Keratinocyte (primary cell): ENCODE measurements around the gene LRRC8D. TPM values are rescaled to one million over a fixed set of nuclear protein-coding genes. Genes with fewer than 3 reads are reported as not detected.

Source experiments
- DNase-seq: peaks from one replicate; pipeline ENCODE4 v3.0.0-alpha.2; 2011; ENCODE audit warnings: low read depth, missing footprints, low spot score
- FAIRE-seq: peaks from 2 replicates; lab custom pipeline; 2011; peaks lifted over from hg19 to GRCh38; lab: Jason Lieb, UNC
- H2AFZ ChIP-seq: 2 replicates; pipeline ENCODE4 v1.6.0; 2012; ENCODE audit warnings: low read length, control low read depth, inconsistent platforms; ENCODE audit not compliant: control insufficient read depth
- H3K27ac ChIP-seq: 2 replicates; pipeline ENCODE4 v1.5.1; 2011; ENCODE audit warnings: low read length; ENCODE audit not compliant: control insufficient read depth, insufficient read depth
- H3K27me3 ChIP-seq: 3 replicates; pipeline ENCODE4 v1.6.0; 2011; ENCODE audit warnings: low read length; ENCODE audit not compliant: control insufficient read depth, insufficient read depth; ENCODE audit errors: extremely low read depth
- H3K36me3 ChIP-seq, 2 experiments: 2 replicates in 1 of 2; 3 replicates in 1 of 2; pipeline ENCODE4 v1.5.1; 2011; ENCODE audit warnings: low read length in 2 of 2, mild to moderate bottlenecking in 1 of 2; ENCODE audit not compliant: control insufficient read depth in 2 of 2, insufficient read depth in 2 of 2; ENCODE audit errors: extremely low read depth in 1 of 2
- H3K4me1 ChIP-seq: 3 replicates; pipeline ENCODE4 v1.5.1; 2011; ENCODE audit warnings: low read length; ENCODE audit not compliant: control insufficient read depth, insufficient read depth; ENCODE audit errors: extremely low read depth
- H3K4me2 ChIP-seq: 3 replicates; pipeline ENCODE4 v1.6.0; 2011; ENCODE audit warnings: low read depth, low read length; ENCODE audit not compliant: control insufficient read depth, insufficient read depth; ENCODE audit errors: extremely low read depth
- H3K4me3 ChIP-seq, 3 experiments: fragments of 200-600 bp in 1 of 3; sonication (generic) in 1 of 3; 2 replicates in 2 of 3; 3 replicates in 1 of 3; pipeline ENCODE4 v1.5.1; 2011 to 2016; ENCODE audit warnings: low read length in 3 of 3, mild to moderate bottlenecking in 3 of 3, control low read depth in 2 of 3, inconsistent platforms in 1 of 3, low read depth in 1 of 3, mixed read lengths in 1 of 3, mixed run types in 1 of 3, moderate library complexity in 1 of 3; ENCODE audit not compliant: control insufficient read depth in 2 of 3, insufficient read depth in 2 of 3; ENCODE audit errors: extremely low read depth in 1 of 3
- H3K79me2 ChIP-seq: 2 replicates; pipeline ENCODE4 v1.6.0; 2012; ENCODE audit warnings: low read length; ENCODE audit not compliant: control insufficient read depth, insufficient read depth
- H3K9ac ChIP-seq: 3 replicates; pipeline ENCODE4 v1.6.0; 2011; ENCODE audit warnings: low read length; ENCODE audit not compliant: control insufficient read depth, insufficient read depth; ENCODE audit errors: extremely low read depth
- H3K9me1 ChIP-seq: 3 replicates; pipeline ENCODE4 v1.6.0; 2011; ENCODE audit warnings: low read length; ENCODE audit not compliant: control insufficient read depth, insufficient read depth; ENCODE audit errors: extremely low read depth
- H3K9me3 ChIP-seq: 2 replicates; pipeline ENCODE4 v1.5.1; 2012; ENCODE audit warnings: low read depth, low read length; ENCODE audit not compliant: control insufficient read depth
- H4K20me1 ChIP-seq: 3 replicates; pipeline ENCODE4 v1.6.0; 2011; ENCODE audit warnings: low read length; ENCODE audit not compliant: control insufficient read depth, insufficient read depth; ENCODE audit errors: extremely low read depth
- EZH2 ChIP-seq: IDR thresholded peaks from one replicate; pipeline ENCODE4 v1.6.1; 2012; ENCODE audit warnings: inconsistent platforms, mild to moderate bottlenecking, low read length, moderate library complexity
- dilution Hi-C: fragments of 300-500 bp; cut with MboI; formaldehyde crosslinking; loops from one replicate; pipeline ENCODE4 v1.7.0; 2020; ENCODE audit warnings: low sequenced_read_pairs; ENCODE audit not compliant: extremely low pct_ligation_motif_present
- polyA plus RNA-seq, 5 experiments: library from polyadenylated mRNA; depleted of rRNA in 3 of 5; stranded (reverse) in 3 of 5; stranded (forward) in 1 of 5; unstranded in 1 of 5; fragments of >200 nt; gene quantifications; 1 replicate in 1 of 5; 2 replicates in 3 of 5; 3 replicates in 1 of 5; pipeline versions ENCODE4 v1.2.1 to v1.2.3, GENCODE V29; 2011 to 2012; ENCODE audit warnings: missing spikeins in 2 of 5, low read depth in 1 of 5, low replicate concordance in 1 of 5
- TF ChIP-seq, protein P1 (sequence below), 3 experiments: IDR thresholded peaks in 1 of 3; conservative IDR thresholded peaks in 1 of 3; optimal IDR thresholded peaks in 1 of 3; 2 replicates in 2 of 3; 3 replicates in 1 of 3; pipeline versions ENCODE3 to v1.5.1; 2011; ENCODE audit warnings: low read length in 3 of 3, mild to moderate bottlenecking in 3 of 3, moderate library complexity in 2 of 3, control low read depth in 1 of 3, inconsistent platforms in 1 of 3; ENCODE audit not compliant: insufficient read depth in 2 of 3; ENCODE audit errors: extremely low read depth in 1 of 3

Gene LRRC8D
- polyA plus RNA-seq, 1 donor (not counting 4 experiments of a cell fraction or from before 2014, with no cell fraction given): 54.7 TPM

- dilution Hi-C loops: no loop called here
- no peaks in the 10 kb centered on the region for H3K79me2 ChIP-seq
- no peak overlapping the region for H3K9ac ChIP-seq
- peaks cover 4% of the 10 kb centered on the region for H3K4me1 ChIP-seq
- TF ChIP-seq EZH2: no peak
- no peak overlapping the region for H3K4me2 ChIP-seq
- no peak for FAIRE-seq
- no peaks in the 10 kb centered on the region for H4K20me1 ChIP-seq
- no peak overlapping the region for H2AFZ ChIP-seq
- H3K36me3 ChIP-seq: peaks cover 7 to 8% of the 10 kb centered on the region in 2 experiments
- no peak for DNase-seq
- no peaks in the 10 kb centered on the region for H3K9me1 ChIP-seq
- H3K27ac ChIP-seq: no peak overlapping the region
- H3K4me3 ChIP-seq: no peak overlapping the region
- H3K9me3 ChIP-seq: no peaks in the 10 kb centered on the region
- H3K27me3 ChIP-seq: no peaks in the 10 kb centered on the region
These were observed 111.9 kb downstream of the LRRC8D start for GRCh38 chr1:89932598-89933364.

- peaks cover 4 to 8% of the 10 kb centered on the region in 2 experiments for H3K36me3 ChIP-seq
- FAIRE-seq (no peak), DNase-seq (no peak)
- no peaks in the 10 kb centered on the region for H3K27me3 ChIP-seq
- H3K9me3 ChIP-seq: no peaks in the 10 kb centered on the region
- H3K4me1 ChIP-seq: peaks cover 4% of the 10 kb centered on the region
- no peak overlapping the region for H3K4me2 ChIP-seq
- no peak overlapping the region for H3K4me3 ChIP-seq
- dilution Hi-C loops: no loop called here
- no peak overlapping the region for H3K27ac ChIP-seq
- H3K79me2 ChIP-seq: no peaks in the 10 kb centered on the region
- no peaks in the 10 kb centered on the region for H3K9me1 ChIP-seq
- H4K20me1 ChIP-seq: no peaks in the 10 kb centered on the region
- H2AFZ ChIP-seq: no peak overlapping the region
- no peak for TF ChIP-seq EZH2
- TF ChIP-seq, protein P1, sequence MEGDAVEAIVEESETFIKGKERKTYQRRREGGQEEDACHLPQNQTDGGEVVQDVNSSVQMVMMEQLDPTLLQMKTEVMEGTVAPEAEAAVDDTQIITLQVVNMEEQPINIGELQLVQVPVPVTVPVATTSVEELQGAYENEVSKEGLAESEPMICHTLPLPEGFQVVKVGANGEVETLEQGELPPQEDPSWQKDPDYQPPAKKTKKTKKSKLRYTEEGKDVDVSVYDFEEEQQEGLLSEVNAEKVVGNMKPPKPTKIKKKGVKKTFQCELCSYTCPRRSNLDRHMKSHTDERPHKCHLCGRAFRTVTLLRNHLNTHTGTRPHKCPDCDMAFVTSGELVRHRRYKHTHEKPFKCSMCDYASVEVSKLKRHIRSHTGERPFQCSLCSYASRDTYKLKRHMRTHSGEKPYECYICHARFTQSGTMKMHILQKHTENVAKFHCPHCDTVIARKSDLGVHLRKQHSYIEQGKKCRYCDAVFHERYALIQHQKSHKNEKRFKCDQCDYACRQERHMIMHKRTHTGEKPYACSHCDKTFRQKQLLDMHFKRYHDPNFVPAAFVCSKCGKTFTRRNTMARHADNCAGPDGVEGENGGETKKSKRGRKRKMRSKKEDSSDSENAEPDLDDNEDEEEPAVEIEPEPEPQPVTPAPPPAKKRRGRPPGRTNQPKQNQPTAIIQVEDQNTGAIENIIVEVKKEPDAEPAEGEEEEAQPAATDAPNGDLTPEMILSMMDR (optimal IDR thresholded peaks at IDR 0.05 in 1 of 3, IDR thresholded peaks at IDR 0.05 in 1 of 3, conservative IDR thresholded peaks at IDR 0.05 in 1 of 3; ENCODE audit: extremely low read depth in 1 of 3, insufficient read depth in 2 of 3, low read length in 3 of 3): no peak
- no peak overlapping the region for H3K9ac ChIP-seq
These were observed 113.6 kb downstream of the LRRC8D start for GRCh38 chr1:89934461-89934860.
